ENCODE data around the gene PRX. TPM values are rescaled to one million over a fixed set of nuclear protein-coding genes. Genes with fewer than 3 reads are reported as not detected.
A peak's percentile ranks its signal among the peaks of the same experiment; 100 is the strongest.

The PRX gene
- total and polyA plus RNA-seq, 9 of the 15 experiments (the other 6 are each of a cell fraction or from before 2014, with no cell fraction given): 0.65 to 3.5 (median 1.7) TPM; not detected in 2

- TF ChIP-seq SRSF1 (IDR thresholded peaks at IDR 0.05; ENCODE audit: low read depth, low read length) (no peak), MCM7 (IDR thresholded peaks at IDR 0.05) (no peak), CSDE1 (IDR thresholded peaks at IDR 0.05) (peak in 1 of 2 experiments; percentile 70; a peak in 1 of 4 replicates), ZNF431 (CRISPR knock-in tag; IDR thresholded peaks at IDR 0.05) (no peak), KDM1A (IDR thresholded peaks at IDR 0.05) (no peak), ZNF41 (CRISPR knock-in tag; conservative IDR thresholded peaks at IDR 0.05) (no peak), CAMTA2 (CRISPR knock-in tag; conservative IDR thresholded peaks at IDR 0.05) (no peak), E2F6 (IDR thresholded peaks at IDR 0.05; ENCODE audit: borderline replicate concordance in 1 of 2, extremely low read depth in 1 of 2, insufficient read depth in 1 of 2, insufficient read length in 1 of 2, low read depth in 1 of 2, low read length in 1 of 2, poor library complexity in 1 of 2, severe bottlenecking in 1 of 2) (no peak), BRF1 (IDR thresholded peaks at IDR 0.05; ENCODE audit: borderline replicate concordance, extremely low read depth, insufficient read length) (no peak), POLR2H (tag; IDR thresholded peaks at IDR 0.05; ENCODE audit: low read depth) (peak; percentile 66), RUNX1 (IDR thresholded peaks at IDR 0.05; ENCODE audit: low read depth) (no peak), ELF1 (tag; IDR thresholded peaks at IDR 0.05) (no peak), NR4A1 (CRISPR knock-in tag; IDR thresholded peaks at IDR 0.05) (no peak), NR4A1 (tag; IDR thresholded peaks at IDR 0.05) (no peak), EHMT2 (IDR thresholded peaks at IDR 0.05) (no peak), ZNF165 (CRISPR knock-in tag; IDR thresholded peaks at IDR 0.05; ENCODE audit: borderline replicate concordance) (no peak), MCM3 (IDR thresholded peaks at IDR 0.05) (no peak)
- TF ChIP-seq, protein P1, sequence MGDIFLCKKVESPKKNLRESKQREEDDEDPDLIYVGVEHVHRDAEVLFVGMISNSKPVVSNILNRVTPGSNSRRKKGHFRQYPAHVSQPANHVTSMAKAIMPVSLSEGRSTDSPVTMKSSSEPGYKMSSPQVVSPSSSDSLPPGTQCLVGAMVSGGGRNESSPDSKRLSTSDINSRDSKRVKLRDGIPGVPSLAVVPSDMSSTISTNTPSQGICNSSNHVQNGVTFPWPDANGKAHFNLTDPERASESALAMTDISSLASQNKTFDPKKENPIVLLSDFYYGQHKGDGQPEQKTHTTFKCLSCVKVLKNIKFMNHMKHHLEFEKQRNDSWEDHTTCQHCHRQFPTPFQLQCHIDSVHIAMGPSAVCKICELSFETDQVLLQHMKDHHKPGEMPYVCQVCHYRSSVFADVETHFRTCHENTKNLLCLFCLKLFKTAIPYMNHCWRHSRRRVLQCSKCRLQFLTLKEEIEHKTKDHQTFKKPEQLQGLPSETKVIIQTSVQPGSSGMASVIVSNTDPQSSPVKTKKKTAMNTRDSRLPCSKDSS (IDR thresholded peaks at IDR 0.05; ENCODE audit: low read depth, partially characterized antibody): no peak
- TF ChIP-seq, protein P2, sequence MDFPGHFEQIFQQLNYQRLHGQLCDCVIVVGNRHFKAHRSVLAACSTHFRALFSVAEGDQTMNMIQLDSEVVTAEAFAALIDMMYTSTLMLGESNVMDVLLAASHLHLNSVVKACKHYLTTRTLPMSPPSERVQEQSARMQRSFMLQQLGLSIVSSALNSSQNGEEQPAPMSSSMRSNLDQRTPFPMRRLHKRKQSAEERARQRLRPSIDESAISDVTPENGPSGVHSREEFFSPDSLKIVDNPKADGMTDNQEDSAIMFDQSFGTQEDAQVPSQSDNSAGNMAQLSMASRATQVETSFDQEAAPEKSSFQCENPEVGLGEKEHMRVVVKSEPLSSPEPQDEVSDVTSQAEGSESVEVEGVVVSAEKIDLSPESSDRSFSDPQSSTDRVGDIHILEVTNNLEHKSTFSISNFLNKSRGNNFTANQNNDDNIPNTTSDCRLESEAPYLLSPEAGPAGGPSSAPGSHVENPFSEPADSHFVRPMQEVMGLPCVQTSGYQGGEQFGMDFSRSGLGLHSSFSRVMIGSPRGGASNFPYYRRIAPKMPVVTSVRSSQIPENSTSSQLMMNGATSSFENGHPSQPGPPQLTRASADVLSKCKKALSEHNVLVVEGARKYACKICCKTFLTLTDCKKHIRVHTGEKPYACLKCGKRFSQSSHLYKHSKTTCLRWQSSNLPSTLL (IDR thresholded peaks at IDR 0.05): no peak
- TF ChIP-seq, protein P3, sequence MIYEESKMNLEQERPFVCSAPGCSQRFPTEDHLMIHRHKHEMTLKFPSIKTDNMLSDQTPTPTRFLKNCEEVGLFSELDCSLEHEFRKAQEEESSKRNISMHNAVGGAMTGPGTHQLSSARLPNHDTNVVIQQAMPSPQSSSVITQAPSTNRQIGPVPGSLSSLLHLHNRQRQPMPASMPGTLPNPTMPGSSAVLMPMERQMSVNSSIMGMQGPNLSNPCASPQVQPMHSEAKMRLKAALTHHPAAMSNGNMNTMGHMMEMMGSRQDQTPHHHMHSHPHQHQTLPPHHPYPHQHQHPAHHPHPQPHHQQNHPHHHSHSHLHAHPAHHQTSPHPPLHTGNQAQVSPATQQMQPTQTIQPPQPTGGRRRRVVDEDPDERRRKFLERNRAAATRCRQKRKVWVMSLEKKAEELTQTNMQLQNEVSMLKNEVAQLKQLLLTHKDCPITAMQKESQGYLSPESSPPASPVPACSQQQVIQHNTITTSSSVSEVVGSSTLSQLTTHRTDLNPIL (CRISPR knock-in tag; IDR thresholded peaks at IDR 0.05): 0 out of 2 replicates have a peak, but pooled peaks have one; percentile 15
- TF ChIP-seq, protein P4, sequence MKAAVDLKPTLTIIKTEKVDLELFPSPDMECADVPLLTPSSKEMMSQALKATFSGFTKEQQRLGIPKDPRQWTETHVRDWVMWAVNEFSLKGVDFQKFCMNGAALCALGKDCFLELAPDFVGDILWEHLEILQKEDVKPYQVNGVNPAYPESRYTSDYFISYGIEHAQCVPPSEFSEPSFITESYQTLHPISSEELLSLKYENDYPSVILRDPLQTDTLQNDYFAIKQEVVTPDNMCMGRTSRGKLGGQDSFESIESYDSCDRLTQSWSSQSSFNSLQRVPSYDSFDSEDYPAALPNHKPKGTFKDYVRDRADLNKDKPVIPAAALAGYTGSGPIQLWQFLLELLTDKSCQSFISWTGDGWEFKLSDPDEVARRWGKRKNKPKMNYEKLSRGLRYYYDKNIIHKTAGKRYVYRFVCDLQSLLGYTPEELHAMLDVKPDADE (conservative IDR thresholded peaks at IDR 0.05; ENCODE audit: control insufficient read depth, low read depth, low read length): peak; percentile 95
These were observed 30.2 kb upstream of the PRX start (continued) for GRCh38 chr19:40443131-40443999.
